GM12878 (cell line): Measurements from ENCODE around the gene SLC20A1. TPM values are rescaled to one million over a fixed set of nuclear protein-coding genes. Genes with fewer than 3 reads are reported as not detected.

Source experiments
- ATAC-seq: fragments of 200-7000 bp; cut with Tn5 transposase; 3 replicates; pipeline ENCODE4 v1.9.1; 2020; ENCODE audit warnings: mild to moderate bottlenecking, moderate library complexity
- BruUV-seq: library from RNA; stranded (reverse); fragments of 400-500 nt; replicated peaks from 2 replicates; lab custom pipeline; 2021; lab: Mats Ljungman, UMichigan
- CTCF ChIA-PET: fragments of 300-600 bp; sonication (Branson Sonifier 250); formaldehyde crosslinking; extraction: SDS; loops from one replicate; lab custom pipeline; 2021; ENCODE audit warnings: inconsistent platforms; lab: Yijun Ruan, JAX
- POLR2A ChIA-PET: fragments of 350-600 bp; formaldehyde crosslinking; extraction: SDS; loops from one replicate; lab custom pipeline; 2021; ENCODE audit warnings: inconsistent platforms; lab: Charles Lee
- RAD21 ChIA-PET: fragments of 300-600 bp; sonication (Branson Sonifier 250); formaldehyde crosslinking; loops from one replicate; lab custom pipeline; 2023; ENCODE audit warnings: antibody characterized with exemption; ENCODE audit not compliant: unreplicated experiment; lab: Charles Lee
- SMC1A ChIA-PET: fragments of 300-600 bp; sonication (Branson Sonifier 250); formaldehyde crosslinking; loops from one replicate; lab custom pipeline; 2023; ENCODE audit not compliant: unreplicated experiment, uncharacterized antibody; lab: Charles Lee
- DNase-seq: peaks from one replicate; pipeline ENCODE4 v3.0.0-alpha.2; 2011; ENCODE audit warnings: low read depth, low spot score
- FAIRE-seq: peaks from 3 replicates; lab custom pipeline; 2011; peaks lifted over from hg19 to GRCh38; lab: Jason Lieb, UNC
- H2AFZ ChIP-seq: 2 replicates; pipeline ENCODE4 v1.6.0; 2011; ENCODE audit warnings: low read depth, low read length, control low read depth; ENCODE audit not compliant: control insufficient read depth
- H3K27ac ChIP-seq: 2 replicates; pipeline ENCODE4 v1.5.1; 2011; ENCODE audit warnings: control low read depth; ENCODE audit not compliant: control insufficient read depth, insufficient read depth
- H3K27me3 ChIP-seq, 2 experiments: replicated peaks in 1 of 2; 2 replicates each; pipeline versions ENCODE4 v1.6.0 to v1.6.1; 2011; ENCODE audit warnings: low read length in 1 of 2; ENCODE audit not compliant: control insufficient read depth in 2 of 2, insufficient read depth in 2 of 2
- H3K36me3 ChIP-seq, 2 experiments: 2 replicates each; pipeline ENCODE4 v1.5.1; 2011; ENCODE audit warnings: low read length in 1 of 2; ENCODE audit not compliant: control insufficient read depth in 2 of 2, insufficient read depth in 2 of 2
- H3K4me1 ChIP-seq: 2 replicates; pipeline ENCODE4 v1.6.1; 2011; ENCODE audit warnings: mild to moderate bottlenecking, low read length, moderate library complexity, mixed read lengths; ENCODE audit not compliant: control insufficient read depth, insufficient read depth
- H3K4me2 ChIP-seq: 2 replicates; pipeline ENCODE4 v1.6.0; 2011; ENCODE audit warnings: control low read depth; ENCODE audit not compliant: control insufficient read depth, insufficient read depth
- H3K4me3 ChIP-seq: fragments of 200-600 bp; sonication (generic); 2 replicates; pipeline ENCODE4 v1.5.1; 2016
- H3K79me2 ChIP-seq: 2 replicates; pipeline ENCODE4 v1.6.0; 2011; ENCODE audit warnings: low read length; ENCODE audit not compliant: control insufficient read depth, insufficient read depth
- H3K9ac ChIP-seq: 2 replicates; pipeline ENCODE4 v1.8.0; 2011; ENCODE audit warnings: low read length, control low read depth, mixed read lengths; ENCODE audit not compliant: control insufficient read depth, insufficient read depth
- H3K9me3 ChIP-seq: replicated peaks from 3 replicates; pipeline ENCODE4 v1.5.1; 2011; ENCODE audit warnings: mild to moderate bottlenecking, low read length; ENCODE audit not compliant: control insufficient read depth, insufficient read depth
- H4K20me1 ChIP-seq: 2 replicates; pipeline ENCODE4 v1.6.0; 2011; ENCODE audit not compliant: control insufficient read depth, insufficient read depth
- MEF2B ChIP-seq: fragments of 450-650 bp; IDR thresholded peaks from 2 replicates; pipeline ENCODE4 v1.6.1; 2018; ENCODE audit warnings: mild to moderate bottlenecking, moderate library complexity; ENCODE audit not compliant: partially characterized antibody, poor library complexity, severe bottlenecking
- NFIC ChIP-seq: IDR thresholded peaks from 2 replicates; pipeline ENCODE4 v1.6.1; 2012; ENCODE audit warnings: low read depth, mild to moderate bottlenecking, inconsistent platforms, low read length, moderate library complexity
- WGBS: methylation state at CpG from one replicate; pipeline ENCODE4 v1.1.6; 2016; ENCODE audit warnings: low lambda C conversion rate; ENCODE audit not compliant: insufficient replicate concordance, insufficient coverage; ENCODE audit errors: missing lambda C conversion rate; 5-methylcytosine and 5-hydroxymethylcytosine counted together
- in situ Hi-C: fragments of 300-500 bp; cut with MboI; formaldehyde crosslinking; loops from 9 replicates; pipeline ENCODE4 v1.14.3; 2018; ENCODE audit warnings: mixed read lengths
- intact Hi-C: fragments of 100-400 bp; cut with micrococcal nuclease; formaldehyde crosslinking; loops from one replicate; pipeline ENCODE4 v1.14.2; 2022; ENCODE audit not compliant: unreplicated experiment
- polyA plus RNA-seq, 11 experiments: library from polyadenylated mRNA; depleted of rRNA in 4 of 11; unstranded in 6 of 11; stranded (reverse) in 5 of 11; fragments of >200 nt; fragmentation: Nextera tagmentation in 4 of 11; fragmentation: Illumina TruSeq in 1 of 11; extraction: Ambion mirVana in 4 of 11; extraction: Trizol in 1 of 11; gene quantifications; 1 replicate in 1 of 11; 2 replicates in 10 of 11; pipeline versions ENCODE4 v1.2.1 to v1.2.3, GENCODE V29; 2011 to 2016; ENCODE audit warnings: inconsistent platforms in 2 of 11, missing spikeins in 2 of 11, low read depth in 1 of 11
- total RNA-seq, 4 experiments: library from RNA; depleted of rRNA in 3 of 4; stranded (reverse); fragments of >200 nt in 3 of 4; fragmentation: Illumina TruSeq in 1 of 4; extraction: Trizol in 1 of 4; gene quantifications; 2 replicates each; pipeline versions ENCODE4 v1.2.1 to v1.2.3, GENCODE V29; 2013 to 2021
- TF ChIP-seq, protein P1 (sequence below): fragments of 450-650 bp; formaldehyde crosslinking; IDR thresholded peaks from 2 replicates; pipeline ENCODE4 v1.5.0; 2022; ENCODE audit warnings: mild to moderate bottlenecking, missing genetic modification characterization
- TF ChIP-seq, protein P2 (sequence below): fragments of 450-650 bp; IDR thresholded peaks from 2 replicates; pipeline ENCODE4 v1.6.1; 2017; ENCODE audit warnings: mild to moderate bottlenecking

Gene SLC20A1
- total and polyA plus RNA-seq, 10 of the 15 experiments (the other 5 are each of a cell fraction or from before 2014, with no cell fraction given): 21.2 to 59.1 (median 43.2) TPM

DNA sequence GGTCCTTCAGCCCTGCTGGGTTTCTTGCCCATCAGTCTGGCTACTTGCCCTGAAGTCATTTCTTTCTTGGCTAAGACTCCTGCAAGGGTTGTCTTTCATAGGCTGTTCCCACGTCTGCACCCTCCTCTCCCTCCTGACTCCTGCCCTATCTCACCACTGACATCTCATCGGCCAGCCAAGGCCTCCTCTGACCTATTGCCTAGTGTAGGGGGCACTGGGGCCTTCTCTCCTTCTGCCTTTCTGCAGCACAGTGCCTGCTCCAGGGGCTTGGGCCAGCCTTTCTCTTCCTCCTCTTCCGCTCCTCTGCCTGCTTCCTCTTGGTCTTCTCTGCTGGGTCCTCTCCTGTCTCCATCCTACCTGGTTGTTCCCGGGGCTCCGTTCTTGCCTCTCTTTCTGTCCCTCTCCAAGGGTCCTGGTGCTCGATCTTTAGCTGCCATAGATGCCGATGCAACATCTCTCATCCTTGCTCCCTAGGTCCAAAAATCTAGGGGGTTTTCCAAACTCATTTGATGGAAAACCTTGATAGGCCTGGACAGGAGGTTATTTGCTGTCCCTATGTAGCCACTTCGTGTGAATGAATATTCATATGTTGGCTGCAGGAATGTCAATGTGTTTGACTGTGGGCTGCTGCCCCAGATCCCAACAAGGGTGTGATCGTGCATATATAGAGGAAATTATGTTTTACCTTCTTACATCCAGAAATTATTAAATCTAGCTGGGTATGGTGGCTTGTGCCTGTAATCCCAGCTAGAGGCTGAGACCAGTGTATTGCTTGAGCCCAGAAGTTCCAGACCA, 65.4 kb downstream of the SLC20A1 start (continued):
- TF ChIP-seq, protein P1, sequence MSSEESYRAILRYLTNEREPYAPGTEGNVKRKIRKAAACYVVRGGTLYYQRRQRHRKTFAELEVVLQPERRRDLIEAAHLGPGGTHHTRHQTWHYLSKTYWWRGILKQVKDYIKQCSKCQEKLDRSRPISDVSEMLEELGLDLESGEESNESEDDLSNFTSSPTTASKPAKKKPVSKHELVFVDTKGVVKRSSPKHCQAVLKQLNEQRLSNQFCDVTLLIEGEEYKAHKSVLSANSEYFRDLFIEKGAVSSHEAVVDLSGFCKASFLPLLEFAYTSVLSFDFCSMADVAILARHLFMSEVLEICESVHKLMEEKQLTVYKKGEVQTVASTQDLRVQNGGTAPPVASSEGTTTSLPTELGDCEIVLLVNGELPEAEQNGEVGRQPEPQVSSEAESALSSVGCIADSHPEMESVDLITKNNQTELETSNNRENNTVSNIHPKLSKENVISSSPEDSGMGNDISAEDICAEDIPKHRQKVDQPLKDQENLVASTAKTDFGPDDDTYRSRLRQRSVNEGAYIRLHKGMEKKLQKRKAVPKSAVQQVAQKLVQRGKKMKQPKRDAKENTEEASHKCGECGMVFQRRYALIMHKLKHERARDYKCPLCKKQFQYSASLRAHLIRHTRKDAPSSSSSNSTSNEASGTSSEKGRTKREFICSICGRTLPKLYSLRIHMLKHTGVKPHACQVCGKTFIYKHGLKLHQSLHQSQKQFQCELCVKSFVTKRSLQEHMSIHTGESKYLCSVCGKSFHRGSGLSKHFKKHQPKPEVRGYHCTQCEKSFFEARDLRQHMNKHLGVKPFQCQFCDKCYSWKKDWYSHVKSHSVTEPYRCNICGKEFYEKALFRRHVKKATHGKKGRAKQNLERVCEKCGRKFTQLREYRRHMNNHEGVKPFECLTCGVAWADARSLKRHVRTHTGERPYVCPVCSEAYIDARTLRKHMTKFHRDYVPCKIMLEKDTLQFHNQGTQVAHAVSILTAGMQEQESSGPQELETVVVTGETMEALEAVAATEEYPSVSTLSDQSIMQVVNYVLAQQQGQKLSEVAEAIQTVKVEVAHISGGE (CRISPR knock-in tag): no peak
- TF ChIP-seq NFIC: no peak

DNA sequence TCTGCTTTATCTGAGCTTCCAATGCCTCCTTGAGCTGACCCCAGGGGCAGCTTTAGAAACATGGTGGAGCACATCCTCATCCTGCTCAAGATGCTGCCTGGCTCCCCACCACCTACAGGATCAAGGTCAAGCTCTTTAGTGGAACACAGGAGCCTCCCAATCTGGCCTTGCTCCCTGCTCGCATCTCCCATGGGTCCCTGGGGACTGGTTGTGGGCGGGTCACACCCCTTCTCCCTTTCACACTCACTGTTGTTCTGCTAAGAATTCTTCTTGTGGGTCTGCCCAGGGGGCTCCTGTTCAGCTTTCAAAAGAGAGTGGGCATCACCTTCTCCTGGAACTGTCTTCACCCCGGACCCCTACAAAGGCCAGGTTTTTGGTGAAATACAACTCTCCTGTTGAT, 66.7 kb downstream of the SLC20A1 start:
- in situ Hi-C loops (no loop called here), intact Hi-C loops (no loop called here)
- ATAC-seq: no peak
- Histone ChIP-seq H3K9me3 (no peaks in the 10 kb centered on the region), H3K36me3 (no peaks in the 10 kb centered on the region; a peak in 1 of 4 replicates), H3K4me1 (peaks cover 26% of the 10 kb centered on the region), H3K27me3 (no peaks in the 10 kb centered on the region), H2AFZ (no peak overlapping the region; the same call in 1 of the 2 replicates), H3K27ac (no peak overlapping the region), H3K4me3 (no peak overlapping the region), H3K9ac (no peak overlapping the region), H4K20me1 (no peaks in the 10 kb centered on the region), H3K4me2 (no peak overlapping the region), H3K79me2 (no peaks in the 10 kb centered on the region)
- DNase-seq: no peak
- ChIA-PET POLR2A (interaction anchor here (0.5 to 2.4 kb wide), 5 partner anchors 9 to 68 kb away, joined by 3 to 9 read pairs (median 3); no protein-coding TSS in a partner anchor), RAD21 (interaction anchor here (1.1 to 3.4 kb wide), 6 partner anchors 13 to 86 kb away, joined by 3 to 20 read pairs (median 6); no protein-coding TSS in a partner anchor), SMC1A (interaction anchor here (2.3 to 3.4 kb wide), 2 partner anchors 13 to 21 kb away, joined by 11 to 19 read pairs; no protein-coding TSS in a partner anchor), CTCF (interaction anchor here (0.9 to 3.1 kb wide), 6 partner anchors 12 to 113 kb away, joined by 4 to 27 read pairs (median 6); partner anchors contain the start of gene SLC20A1)
- WGBS: 12% methylated on average over 3 of the region's 3 CpGs
- TF ChIP-seq, protein P2, sequence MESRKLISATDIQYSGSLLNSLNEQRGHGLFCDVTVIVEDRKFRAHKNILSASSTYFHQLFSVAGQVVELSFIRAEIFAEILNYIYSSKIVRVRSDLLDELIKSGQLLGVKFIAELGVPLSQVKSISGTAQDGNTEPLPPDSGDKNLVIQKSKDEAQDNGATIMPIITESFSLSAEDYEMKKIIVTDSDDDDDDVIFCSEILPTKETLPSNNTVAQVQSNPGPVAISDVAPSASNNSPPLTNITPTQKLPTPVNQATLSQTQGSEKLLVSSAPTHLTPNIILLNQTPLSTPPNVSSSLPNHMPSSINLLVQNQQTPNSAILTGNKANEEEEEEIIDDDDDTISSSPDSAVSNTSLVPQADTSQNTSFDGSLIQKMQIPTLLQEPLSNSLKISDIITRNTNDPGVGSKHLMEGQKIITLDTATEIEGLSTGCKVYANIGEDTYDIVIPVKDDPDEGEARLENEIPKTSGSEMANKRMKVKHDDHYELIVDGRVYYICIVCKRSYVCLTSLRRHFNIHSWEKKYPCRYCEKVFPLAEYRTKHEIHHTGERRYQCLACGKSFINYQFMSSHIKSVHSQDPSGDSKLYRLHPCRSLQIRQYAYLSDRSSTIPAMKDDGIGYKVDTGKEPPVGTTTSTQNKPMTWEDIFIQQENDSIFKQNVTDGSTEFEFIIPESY: no peak
- peak; percentile 77 for TF ChIP-seq MEF2B
- FAIRE-seq: no peak
- no TSS peak for BruUV-seq
